Measurements from ENCODE around the gene ELAVL1.
"Not testable (repeated sequence)": the region's sequence is repeated elsewhere in the genome, so short reads cannot be mapped to it uniquely, and the experiment has no call there.

The ELAVL1 gene

DNA sequence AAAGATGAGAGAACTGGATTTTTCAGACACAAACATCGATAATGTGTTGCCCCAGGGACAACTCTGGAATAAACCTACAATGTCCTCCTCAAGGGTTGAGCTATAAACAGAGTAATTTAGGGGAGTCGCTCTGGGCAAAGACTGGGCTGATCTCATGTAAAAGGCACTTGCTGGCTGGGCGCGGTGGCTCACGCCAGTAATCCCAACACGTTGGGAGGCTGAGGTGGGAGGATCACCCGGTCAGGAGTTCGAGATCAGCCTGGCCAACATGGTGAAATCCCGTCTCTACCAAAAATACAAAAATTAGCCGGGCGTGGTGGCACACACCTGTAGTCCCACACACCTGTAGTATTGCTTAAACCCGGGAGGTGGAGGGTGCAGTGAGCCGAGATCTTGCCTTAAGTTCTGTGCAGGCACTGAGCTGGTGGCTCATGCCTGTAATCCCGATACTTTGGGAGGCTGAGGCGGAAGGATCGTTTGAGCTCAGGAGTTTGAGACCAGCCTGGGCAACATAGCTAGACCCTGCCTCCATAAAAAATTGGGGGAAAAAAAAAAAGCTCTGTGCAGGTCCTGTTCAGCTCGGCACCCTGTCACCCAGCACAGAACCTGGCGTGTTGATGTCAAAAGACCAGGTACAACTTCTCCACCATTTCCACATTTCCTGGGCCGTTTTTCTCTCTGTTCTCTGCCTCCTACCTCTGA is 63.4 kb downstream of the ELAVL1 start:
- no peak for DNase-seq (ENCODE audit: low read depth in 2 of 2)

DNA sequence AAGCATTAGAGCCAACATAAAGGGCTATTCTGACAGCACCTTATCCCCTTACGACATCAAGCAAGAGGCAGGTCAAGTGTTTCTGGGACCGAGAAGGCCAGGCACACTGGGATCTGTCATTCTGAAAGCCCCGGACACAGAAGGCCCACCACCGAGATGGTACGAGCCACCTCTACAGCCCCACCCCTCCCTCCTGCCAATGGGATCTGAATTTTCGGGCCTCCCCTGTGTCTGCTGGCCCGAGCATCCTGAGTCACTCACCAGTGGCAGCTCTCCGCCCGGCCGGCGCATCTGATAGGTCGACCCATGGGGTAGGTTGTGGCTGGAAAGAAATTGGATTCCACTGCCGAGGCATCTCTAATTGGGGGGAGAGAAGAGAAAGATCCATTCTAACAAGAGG is 64.6 kb downstream of the ELAVL1 start:
- DNase-seq (ENCODE audit: low read depth in 2 of 2), result no peak

DNA sequence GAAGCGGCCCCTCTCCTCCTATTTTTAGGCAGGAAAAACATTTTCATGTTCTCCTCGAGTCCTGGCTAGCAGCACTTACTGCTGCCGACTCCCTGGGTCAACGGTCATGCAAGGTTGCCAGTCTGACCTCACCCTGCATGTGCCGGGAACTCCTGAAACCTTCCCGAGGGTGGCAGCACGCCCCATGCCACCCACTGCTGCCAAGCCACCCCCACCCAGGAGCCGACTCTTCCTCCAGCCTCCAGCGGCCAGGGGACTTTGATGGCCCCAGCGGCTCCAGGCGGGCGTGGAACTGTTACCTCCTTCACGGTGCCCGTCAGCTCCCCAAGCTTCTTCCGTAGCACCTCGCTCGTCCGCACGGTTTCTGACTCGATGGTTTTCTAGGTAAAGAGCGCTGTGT is 70.7 kb downstream of the ELAVL1 start:
- DNase-seq (ENCODE audit: low read depth in 2 of 2), result no peak

DNA sequence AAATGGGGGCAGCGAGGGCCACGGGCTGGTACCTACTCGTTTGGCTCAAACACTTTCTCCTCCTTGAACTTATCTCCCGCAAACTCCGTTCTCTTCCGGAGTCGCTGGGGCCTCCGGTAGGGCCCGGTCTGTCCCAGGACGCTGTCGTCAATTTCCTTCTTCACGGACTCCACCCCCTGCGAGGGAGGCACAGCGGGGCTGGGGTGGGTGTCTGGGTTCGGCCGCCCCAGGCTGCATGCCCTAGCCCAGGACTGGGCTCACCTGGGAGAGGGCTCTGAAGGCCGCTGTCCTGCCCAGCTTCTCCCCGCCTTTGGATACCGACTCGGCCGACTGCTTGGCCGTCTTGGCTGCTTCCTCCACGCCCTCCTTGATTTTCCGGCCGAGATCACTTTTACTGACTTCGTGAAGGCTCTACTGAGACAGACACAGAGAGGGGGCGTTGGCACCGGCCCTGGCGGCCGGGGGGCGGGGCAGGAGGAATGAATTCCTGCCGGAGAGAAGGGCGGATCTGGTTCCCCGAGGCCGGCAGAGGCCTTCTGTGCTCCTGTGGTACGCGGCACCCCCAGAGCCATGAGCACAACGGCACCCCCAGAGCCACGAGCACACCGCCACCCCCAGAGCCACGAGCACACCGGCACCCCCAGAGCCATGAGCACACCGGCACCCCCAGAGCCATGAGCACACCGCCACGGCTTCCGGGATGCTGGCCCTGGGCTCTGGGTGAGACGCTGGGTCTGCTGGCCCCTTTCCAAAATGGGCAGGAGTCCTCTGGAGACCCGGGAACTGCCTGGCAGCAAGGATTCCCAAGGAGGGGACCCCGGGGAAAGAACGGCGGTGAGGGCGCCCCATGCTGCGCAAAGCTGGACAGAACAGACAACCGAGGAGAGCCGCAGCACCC is 71.4 kb downstream of the ELAVL1 start:
- no peak for DNase-seq (ENCODE audit: low read depth in 2 of 2)

GRCh38 chr19:7933411-7933810 is 72.0 kb downstream of the ELAVL1 start:
- DNase-seq (ENCODE audit: low read depth in 2 of 2), result no peak

- no peak for DNase-seq (ENCODE audit: low read depth in 2 of 2)
Measured at GRCh38 chr19:7932930-7933300, 72.5 kb downstream of the ELAVL1 start.

DNA sequence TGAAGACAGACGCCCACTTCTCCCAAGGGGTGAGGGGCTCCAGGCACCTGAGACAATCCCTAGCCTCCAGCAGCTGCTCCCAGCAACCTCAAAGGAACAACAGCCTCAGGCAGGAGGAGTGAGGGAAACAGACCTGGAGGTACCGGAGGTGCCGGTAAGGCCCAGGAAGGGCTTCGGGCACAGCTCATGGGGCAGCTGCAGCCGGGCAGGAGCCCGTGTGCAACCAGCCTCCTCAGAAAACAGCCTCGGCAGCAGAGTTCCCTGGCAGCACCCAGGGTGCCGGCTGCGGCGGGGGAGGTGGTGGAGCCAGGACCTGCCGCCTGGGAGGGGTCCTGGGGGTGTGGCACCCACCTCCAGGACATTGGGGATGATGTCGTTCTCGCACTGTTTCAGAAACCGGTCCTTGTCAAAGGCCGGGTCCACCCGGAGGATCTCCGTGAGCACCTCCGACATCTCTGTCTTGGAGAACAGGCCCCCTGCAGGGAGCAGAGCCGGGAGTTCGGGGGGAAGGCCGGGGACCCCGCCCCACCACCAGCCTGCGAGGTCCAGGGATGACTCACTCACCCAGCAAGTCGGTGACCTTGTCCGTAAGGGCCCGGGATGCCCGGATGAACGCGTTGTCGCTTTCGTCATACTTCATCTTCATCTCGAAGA is 73.0 kb downstream of the ELAVL1 start:
- DNase-seq (ENCODE audit: low read depth in 2 of 2), result no peak

DNA sequence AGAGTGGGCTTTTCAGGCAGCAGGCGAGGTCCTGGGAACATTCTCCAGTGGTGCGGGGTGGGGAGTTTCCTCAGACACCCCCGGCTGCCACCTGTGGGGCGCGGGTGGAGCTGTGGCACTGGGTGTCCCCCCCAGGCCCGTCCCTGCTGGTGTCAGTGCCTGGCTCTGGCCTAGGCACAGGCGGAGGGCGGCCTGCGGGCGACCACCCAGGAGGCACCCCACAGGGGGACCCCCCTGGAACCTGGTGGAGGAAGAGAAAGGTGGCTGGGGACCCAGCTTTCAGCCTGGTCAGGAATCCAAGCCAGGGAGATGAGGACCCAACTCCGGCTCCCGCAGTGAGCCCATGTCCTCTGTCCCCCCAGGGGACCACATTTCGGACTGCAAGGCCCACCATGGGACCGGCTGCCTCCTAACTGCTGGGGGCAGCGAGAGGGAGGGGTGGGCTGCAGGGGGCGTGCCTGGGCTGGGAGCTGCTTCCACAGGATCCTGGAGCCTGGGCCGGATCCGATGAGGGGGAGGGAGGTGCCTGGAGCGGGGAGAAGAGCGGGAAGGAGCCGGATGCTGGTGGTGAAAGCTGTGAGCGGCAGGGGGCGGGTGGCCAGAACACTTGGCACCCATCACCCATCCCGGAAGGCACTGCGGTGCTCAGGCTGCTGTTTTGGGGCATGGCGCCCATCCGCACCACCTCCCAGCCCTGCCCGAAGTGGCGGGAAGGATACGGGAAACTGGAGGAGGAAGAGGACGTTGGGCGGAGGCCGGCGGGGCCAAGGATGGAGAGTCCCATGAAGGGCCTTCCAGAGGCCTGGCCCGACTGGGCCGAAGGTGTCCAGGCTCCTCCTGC is 74.0 kb downstream of the ELAVL1 start:
- no peak for DNase-seq (ENCODE audit: low read depth in 2 of 2)

GRCh38 chr19:7930765-7931164 is 74.7 kb downstream of the ELAVL1 start:
- DNase-seq (ENCODE audit: low read depth in 2 of 2), result no peak

DNA sequence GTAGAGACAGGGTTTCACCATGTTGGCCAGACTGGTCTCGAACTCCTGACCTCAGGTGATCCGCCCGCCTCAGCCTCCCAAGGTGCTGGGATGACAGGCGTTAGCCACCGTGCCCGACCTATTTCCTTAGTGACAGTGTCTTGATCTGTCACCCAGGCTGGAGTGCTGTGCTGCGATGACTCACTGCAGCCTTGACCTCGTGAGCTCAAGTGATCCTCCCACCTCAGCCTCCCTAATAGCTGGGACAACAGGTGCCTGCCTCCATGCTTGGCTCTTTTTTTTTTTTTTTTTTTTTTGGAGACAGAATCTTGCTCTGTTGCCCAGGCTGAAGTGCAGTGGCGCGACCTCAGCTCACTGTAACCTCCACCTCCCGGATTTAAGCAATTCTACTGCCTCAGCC is 75.4 kb downstream of the ELAVL1 start:
- not testable (repeated sequence) for DNase-seq (ENCODE audit: low read depth in 2 of 2)

DNA sequence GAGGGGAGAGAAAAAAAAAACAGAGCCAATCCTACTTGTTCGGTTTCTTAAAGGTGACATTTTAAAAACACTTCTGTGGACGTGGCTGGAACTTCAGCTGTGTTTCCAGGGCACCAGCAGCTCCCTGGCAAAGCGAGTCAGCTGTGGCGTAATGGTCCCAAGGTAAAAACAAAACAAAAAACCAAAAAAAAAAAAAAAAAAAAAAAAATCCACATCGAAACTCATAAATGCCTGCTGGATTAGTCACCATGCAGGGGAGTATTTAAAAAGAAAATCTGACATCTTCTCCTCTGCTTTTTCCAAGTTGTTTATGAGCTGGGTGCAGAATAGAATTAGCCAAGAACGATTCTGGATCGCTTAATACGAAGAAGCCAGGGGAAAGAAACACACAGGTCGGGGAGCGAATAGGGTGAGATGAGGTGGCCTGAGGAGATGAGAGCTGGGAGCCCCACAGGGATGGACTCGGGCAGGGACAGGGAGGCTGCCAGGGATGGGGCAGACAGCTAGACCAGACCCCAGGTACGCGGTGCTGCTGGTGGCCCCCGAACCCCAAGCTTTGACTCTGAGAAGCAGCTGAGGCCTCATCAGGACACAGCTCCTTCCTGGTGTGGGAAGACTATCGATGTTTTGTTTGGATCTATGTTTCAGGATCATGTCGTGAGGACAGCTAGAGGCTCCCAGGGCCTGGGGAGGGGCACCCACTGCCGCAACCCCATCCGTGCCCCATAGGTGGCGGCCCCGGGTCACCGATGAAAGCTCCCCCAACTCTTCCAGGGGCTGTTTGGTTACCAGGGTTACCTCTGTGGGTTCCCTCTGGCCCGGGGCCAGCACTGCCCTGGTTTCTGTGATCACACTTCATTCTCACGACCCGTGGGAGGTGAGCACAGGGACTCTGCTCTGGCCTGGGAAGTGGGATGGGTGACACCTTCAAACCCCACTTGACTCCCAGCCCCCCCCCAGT is 76.4 kb downstream of the ELAVL1 start:
- DNase-seq (ENCODE audit: low read depth in 2 of 2), result peak; percentile 51 to 53

DNA sequence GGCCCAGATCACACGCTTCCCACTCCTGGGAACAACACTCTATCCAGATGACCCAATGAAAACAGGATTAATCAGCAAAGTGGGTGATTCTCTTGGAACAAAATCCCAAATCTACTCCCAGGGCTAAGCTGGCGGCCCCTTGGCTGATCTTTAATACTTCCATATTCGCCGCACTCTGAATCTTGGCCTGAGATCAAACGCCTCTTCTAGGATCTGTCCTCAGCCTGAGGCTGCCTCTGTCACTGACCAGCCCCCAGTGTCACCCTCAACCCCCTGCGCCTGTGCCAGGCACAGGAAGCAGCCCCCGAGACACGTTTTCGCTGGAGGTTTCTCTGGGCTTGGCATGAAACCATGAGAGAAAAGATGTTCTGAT is 77.1 kb downstream of the ELAVL1 start:
- DNase-seq (ENCODE audit: low read depth in 2 of 2), result no peak

DNA sequence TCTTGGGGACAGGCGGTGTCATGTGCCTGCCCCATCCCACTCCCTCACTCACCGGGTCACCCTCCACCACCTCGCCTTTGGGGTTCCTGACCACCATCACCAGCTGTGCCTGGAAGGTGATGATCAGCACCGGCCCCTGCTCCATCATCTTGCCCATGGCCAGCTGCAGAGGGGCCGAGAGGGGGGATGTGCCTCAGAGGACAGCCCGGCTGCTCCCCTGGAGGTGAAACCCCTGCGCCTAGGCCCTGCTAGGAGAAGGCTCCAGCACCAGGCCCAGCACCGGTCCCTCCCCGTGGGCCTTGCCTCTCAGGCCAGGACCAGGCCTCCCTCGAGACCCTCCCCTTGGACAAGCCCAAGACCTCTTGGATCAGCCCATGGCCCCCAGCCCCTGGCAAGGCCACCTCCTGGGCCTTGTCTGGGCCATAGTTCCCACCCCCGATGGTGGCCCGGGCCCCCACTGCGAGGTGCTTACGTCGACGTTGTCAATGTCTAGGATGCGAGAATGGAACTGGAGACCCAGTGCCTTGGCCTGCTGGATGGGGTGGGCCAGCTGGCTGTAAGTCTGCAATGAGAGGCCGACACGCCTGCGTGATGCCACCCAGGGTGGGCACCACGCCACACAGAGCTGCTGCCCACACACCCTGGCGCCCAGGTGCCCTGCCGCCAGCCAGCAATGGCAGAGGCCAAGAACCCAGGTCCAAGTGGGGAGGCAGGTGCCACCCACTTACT is 77.7 kb downstream of the ELAVL1 start:
- DNase-seq (ENCODE audit: low read depth in 2 of 2), result no peak

- DNase-seq (ENCODE audit: low read depth in 2 of 2), result no peak
Measured at GRCh38 chr19:7926727-7927604, 78.5 kb downstream of the ELAVL1 start.

DNA sequence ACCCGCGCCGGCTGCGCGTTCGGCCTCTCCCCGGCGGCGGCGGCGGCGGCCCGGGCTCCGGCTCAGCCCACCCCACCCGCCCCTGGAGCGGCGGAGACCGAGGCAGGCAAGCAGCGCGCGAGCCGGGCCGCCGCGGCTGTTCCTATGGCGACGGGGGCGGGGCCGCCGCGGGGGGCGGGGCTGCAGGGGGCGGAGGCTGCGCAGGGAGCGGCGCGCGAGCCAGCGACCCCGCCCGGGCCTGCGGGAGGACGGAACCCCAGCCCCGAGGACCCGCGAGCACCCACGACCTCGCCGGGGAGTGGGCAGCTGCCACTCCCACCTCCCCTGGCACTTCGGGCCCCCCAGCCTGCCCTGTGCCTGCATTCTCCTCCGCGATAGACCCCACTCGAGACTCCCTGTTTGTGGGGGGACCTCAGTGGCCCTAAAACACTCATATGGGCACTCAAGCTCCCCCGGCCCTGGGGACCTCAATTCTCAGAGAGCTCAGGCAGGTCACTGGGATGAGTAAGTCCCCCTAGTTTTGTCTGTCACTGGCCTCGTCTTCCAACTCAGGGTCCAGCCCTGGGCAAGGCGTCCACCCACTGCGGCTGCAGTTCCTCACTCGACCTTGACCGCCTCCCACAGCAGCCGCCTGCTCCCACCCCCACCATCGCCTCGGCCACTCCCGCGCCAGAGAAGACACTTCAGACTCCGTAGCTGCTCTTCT is 79.3 kb downstream of the ELAVL1 start, which contains the start of gene CTXN1:
Gene CTXN1, minus strand, starts transcription at position 115 of the 706 bp plus-strand sequence. CDS start 597 bp downstream, outside the sequence.
- no peak for DNase-seq (ENCODE audit: low read depth in 2 of 2)

DNA sequence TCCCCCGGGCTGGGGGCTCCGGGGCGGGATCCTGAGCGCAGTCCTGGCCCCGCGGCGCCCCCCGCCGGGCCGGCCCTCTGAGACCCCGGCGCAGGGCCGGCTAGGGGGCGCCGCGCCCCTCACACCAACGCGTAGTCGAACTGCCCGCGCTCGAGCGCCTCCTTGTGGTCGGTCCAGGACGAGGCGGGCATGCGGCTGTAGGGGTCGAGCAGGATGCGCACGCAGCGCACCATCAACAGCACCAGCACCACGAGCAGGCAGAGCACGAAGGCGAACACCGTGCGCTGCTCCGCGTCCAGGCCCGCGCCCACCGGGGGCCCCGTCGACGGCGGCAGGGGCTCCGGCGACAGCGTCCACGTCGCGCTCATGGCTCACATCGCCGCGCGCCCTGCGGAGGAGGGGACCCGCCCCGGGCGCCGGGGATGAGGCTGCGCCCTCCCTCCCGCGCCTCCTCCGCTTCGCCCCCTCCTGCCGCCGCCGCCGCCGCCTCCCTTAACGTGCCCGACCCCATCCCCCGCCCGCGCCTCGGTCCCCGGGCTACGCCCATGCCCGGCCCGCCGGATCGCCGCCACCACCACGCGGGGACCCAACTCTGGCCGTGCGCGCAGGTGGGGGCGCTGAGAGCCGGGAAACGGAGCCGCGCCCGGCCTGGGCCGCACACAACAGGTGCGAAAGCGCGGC is 80.1 kb downstream of the ELAVL1 start:
- no peak for DNase-seq (ENCODE audit: low read depth in 2 of 2)

DNA sequence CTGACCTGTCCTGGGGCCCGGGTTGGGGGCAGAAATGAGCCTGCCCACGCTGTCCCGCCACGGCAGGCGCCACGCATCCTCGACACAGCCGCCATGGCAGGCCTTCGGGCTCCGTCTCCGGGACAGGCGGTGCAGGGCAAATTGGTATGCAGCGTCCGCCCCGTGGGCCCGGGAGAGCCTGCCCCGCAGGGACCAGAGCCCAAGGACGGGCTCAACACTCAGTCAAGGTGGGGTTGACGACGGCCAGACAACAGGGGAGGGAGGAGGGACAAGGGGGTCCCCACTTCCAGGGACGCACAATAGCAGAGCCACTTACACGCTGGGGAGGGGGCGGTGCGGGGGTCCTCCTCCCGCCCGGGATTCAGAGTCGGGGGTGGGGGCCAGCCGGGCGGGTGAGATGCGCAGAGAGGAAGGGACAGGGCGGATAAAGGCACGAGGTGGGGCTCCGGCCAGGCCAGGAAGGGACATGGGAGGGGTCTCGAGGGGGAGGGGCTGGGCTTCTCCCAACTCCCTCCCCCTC is 80.7 kb downstream of the ELAVL1 start:
- DNase-seq (ENCODE audit: low read depth in 2 of 2), result no peak

Data from fibroblast of skin of left biceps (primary cell).